22Rv1 (cell line): Measurements from ENCODE around the gene ADCY1.

Experiments
- H3K27ac ChIP-seq: fragments of 450-650 bp; 2 replicates; pipeline ENCODE4 v1.5.1; 2017
- CTCF ChIP-seq: fragments of 450-650 bp; IDR thresholded peaks from 2 replicates; pipeline ENCODE4 v1.5.1; 2017; ENCODE audit warnings: mild to moderate bottlenecking
- ZFX ChIP-seq: fragments of 450-650 bp; IDR thresholded peaks from 2 replicates; pipeline ENCODE4 v1.6.1; 2017; ENCODE audit warnings: antibody characterized with exemption, borderline replicate concordance

Gene ADCY1

GRCh38 chr7:45657136-45657889 is 83.1 kb downstream of the ADCY1 start:
- H3K27ac ChIP-seq, result no peak overlapping the region
- TF ChIP-seq CTCF, result no peak
- TF ChIP-seq ZFX, result no peak

- no peak overlapping the region for H3K27ac ChIP-seq
- TF ChIP-seq CTCF (no peak), ZFX (no peak)
Observed at GRCh38 chr7:45657890-45658715, 83.9 kb downstream of the ADCY1 start.

DNA sequence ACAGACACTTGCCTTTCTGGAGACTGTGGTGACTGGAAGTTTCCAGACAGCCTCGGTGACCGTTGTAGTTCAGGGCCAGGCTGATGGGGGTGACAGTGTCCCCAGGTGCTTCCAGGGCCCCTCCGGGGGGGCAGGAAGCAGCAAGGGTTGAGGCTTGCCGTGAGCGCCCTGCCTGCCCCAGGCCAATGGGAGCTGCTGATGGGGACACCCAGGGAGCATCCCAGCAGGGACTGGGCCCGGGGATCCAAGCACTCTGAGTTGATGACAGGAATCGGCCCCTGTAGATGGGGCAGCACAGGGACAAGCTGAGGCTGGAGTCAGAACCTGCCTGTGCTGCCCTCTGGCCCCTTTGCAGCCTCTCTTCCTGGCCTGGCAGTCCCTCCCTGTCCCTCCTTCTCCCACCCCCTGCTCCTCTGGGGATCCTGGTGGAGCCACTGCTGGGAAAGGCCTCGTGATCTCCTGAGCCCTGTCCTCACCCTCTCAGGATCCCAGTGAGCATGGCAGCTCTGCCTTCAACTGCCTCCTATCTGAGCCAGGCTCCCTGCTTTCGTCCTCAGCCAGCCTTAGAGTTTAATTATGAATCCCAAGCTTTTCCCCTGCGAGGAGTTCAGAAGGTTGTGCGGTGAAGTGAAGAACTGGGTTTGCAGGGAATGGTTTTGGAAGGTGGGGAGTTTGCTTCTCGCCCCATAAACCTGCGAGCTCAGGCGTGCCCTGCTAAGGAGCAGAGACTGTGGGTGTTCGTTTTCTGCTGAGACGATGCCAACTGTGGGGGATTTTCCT is 84.7 kb downstream of the ADCY1 start:
- H3K27ac ChIP-seq, result no peak overlapping the region
- no peak for TF ChIP-seq CTCF
- TF ChIP-seq ZFX, result no peak

DNA sequence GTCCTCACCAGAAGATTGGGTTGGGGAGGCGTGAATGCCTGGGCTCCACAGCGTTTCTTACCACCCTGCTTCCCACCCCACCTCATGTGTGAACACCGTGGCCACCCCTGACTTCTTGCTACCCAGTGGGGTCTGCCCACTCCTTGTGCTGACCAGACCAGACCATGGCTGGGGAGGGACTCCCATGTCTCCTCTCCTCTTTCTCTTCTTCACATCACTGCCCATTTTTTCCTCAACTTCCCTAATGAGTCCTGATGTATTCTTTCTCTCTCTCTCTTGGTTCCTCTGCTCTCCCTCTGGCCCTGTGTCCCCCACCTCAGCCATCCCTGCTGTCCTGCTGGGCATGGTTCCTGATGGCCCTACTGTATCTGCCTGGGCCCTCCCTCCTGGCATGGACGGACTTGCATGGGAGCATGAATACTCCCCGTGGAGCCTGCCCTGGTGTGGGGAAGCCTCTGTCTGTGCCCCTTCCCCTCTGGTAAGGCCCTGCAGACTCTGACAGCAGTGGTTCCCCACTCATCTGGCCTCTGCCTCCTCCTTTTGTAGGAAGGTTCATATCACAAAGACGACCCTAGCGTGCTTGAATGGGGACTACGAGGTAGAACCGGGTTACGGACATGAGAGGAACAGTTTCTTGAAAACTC is 85.5 kb downstream of the ADCY1 start:
- no peak overlapping the region for H3K27ac ChIP-seq
- TF ChIP-seq ZFX, result no peak

- H3K27ac ChIP-seq, result no peak overlapping the region
- TF ChIP-seq ZFX, result no peak
- no peak for TF ChIP-seq CTCF
Observed at GRCh38 chr7:45660201-45660900, 86.2 kb downstream of the ADCY1 start.

DNA sequence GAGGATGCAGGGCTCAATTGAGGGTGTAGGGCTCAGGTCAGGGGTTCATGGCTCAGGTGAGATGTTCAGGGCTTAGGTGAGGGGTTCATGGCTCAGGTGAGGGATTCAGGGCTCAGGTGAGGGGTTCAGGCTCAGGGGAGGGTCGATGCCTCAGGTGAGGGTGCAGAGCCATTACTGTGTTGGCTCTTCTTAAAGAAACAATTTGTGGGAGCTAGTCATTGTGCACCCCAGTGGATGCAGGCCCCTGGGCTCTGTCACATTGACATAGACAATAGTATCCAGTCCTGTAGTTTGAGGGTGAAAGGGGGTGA is 86.7 kb downstream of the ADCY1 start:
- no peak overlapping the region for H3K27ac ChIP-seq
- TF ChIP-seq ZFX (no peak), CTCF (no peak)
